PFSK-1 (cell line): Measurements from ENCODE around the gene MAP3K4.

Experiments
- FOXP2 ChIP-seq: optimal IDR thresholded peaks from 2 replicates; pipeline ENCODE3; 2011; ENCODE audit warnings: borderline replicate concordance, control low read depth, inconsistent platforms; ENCODE audit not compliant: insufficient read depth; ENCODE audit errors: extremely low read length, extremely low read depth
- POLR2AphosphoS5 ChIP-seq: IDR thresholded peaks from 2 replicates; pipeline ENCODE4 v1.6.1; 2012; ENCODE audit warnings: low read depth, mild to moderate bottlenecking, control low read depth, low read length, moderate library complexity
- REST ChIP-seq, 2 experiments: IDR thresholded peaks; 2 replicates each; pipeline versions ENCODE4 v1.6.1 to v1.8.0; 2011 to 2012; ENCODE audit warnings: low read depth in 2 of 2, low read length in 2 of 2, control low read depth in 1 of 2, inconsistent platforms in 1 of 2, mild to moderate bottlenecking in 1 of 2, moderate library complexity in 1 of 2; ENCODE audit not compliant: insufficient read depth in 1 of 2
- SIN3A ChIP-seq: IDR thresholded peaks from 2 replicates; pipeline ENCODE4 v1.6.1; 2012; ENCODE audit warnings: mild to moderate bottlenecking, low read length, moderate library complexity, borderline replicate concordance; ENCODE audit not compliant: insufficient read depth
- TAF1 ChIP-seq: IDR thresholded peaks from 2 replicates; pipeline ENCODE4 v1.6.1; 2012; ENCODE audit warnings: low read length, control low read depth, borderline replicate concordance; ENCODE audit not compliant: insufficient read depth

MAP3K4 gene

GRCh38 chr6:161125591-161125990 is 134.0 kb downstream of the MAP3K4 start:
- TF ChIP-seq POLR2AphosphoS5 = no peak
- TF ChIP-seq FOXP2 = no peak
- TF ChIP-seq SIN3A = no peak
- TF ChIP-seq TAF1 = no peak
- TF ChIP-seq REST (IDR thresholded peaks at IDR 0.05; ENCODE audit: insufficient read depth in 1 of 2, low read depth in 2 of 2, low read length in 2 of 2) = no peak

- TF ChIP-seq POLR2AphosphoS5 (no peak), TAF1 (no peak), SIN3A (no peak), FOXP2 (no peak), REST (IDR thresholded peaks at IDR 0.05; ENCODE audit: insufficient read depth in 1 of 2, low read depth in 2 of 2, low read length in 2 of 2) (no peak)
Measured at GRCh38 chr6:161127071-161127740, 135.6 kb downstream of the MAP3K4 start.

DNA sequence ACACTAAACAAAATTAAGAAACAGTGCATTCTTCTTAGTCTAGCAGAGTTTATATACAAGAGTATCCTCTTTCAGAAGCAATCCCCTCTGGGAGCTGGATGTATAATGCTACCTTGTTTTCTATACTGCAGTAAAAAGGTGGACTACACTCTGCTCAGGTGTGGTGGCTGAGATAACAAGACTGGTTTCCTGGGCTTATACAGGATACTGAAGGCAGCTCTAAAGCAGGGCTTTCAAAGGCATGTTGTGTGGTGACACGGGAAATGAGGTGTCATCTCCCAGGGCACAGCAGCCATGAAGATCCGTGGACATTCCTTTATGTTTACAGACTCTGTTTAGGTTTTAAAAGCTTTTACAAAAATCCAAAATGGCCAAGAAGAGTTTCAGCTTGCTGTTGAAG is 136.7 kb downstream of the MAP3K4 start:
- no peak for TF ChIP-seq REST (IDR thresholded peaks at IDR 0.05; ENCODE audit: insufficient read depth in 1 of 2, low read depth in 2 of 2, low read length in 2 of 2)
- TF ChIP-seq FOXP2 = no peak
- no peak for TF ChIP-seq SIN3A
- no peak for TF ChIP-seq TAF1
- TF ChIP-seq POLR2AphosphoS5 = no peak

DNA sequence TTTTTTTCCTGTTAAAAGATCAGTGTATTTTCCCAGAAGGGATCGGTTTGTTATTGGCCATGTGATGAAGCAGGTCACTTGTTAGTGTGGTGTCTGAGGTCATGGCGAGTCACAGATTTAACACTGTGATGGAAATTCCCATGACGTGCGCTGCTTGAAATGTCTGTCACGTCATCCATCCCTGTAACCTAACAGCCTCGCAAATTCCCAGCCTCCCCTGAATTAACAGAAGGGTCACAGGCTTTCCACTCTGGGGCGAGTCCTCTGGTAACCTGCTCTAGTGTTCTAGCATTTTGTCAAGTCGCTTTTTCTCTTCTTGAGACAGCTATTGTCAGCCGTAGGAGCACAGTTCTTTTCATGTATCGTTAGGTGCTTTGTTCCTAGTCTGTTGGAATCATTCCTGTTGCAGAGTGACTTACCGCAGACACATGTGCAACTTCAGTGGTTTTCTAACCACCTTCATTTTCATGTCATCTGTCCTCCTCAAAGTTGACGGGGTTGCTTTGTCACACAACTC is 137.2 kb downstream of the MAP3K4 start:
- TF ChIP-seq SIN3A (no peak), POLR2AphosphoS5 (no peak), REST (IDR thresholded peaks at IDR 0.05; ENCODE audit: insufficient read depth in 1 of 2, low read depth in 2 of 2, low read length in 2 of 2) (no peak), FOXP2 (no peak), TAF1 (no peak)

GRCh38 chr6:161130541-161130940 is 139.0 kb downstream of the MAP3K4 start:
- TF ChIP-seq FOXP2 = no peak
- TF ChIP-seq TAF1 = no peak
- no peak for TF ChIP-seq SIN3A
- TF ChIP-seq POLR2AphosphoS5 = no peak
- no peak for TF ChIP-seq REST (IDR thresholded peaks at IDR 0.05; ENCODE audit: insufficient read depth in 1 of 2, low read depth in 2 of 2, low read length in 2 of 2)
